NCI-H187 (cell line): ENCODE data around the gene NUP214.
"Not testable (repeated sequence)": the region's sequence is repeated elsewhere in the genome, so short reads cannot be mapped to it uniquely, and the experiment has no call there.

Experiments used
- DNase-seq, 2 experiments: peaks; one replicate each; lab custom pipeline; 2025; lab: John Stamatoyannopoulos, UW

Gene NUP214

GRCh38 chr9:131160416-131161112 lies 35.2 kb downstream of the NUP214 start:
- no peak for DNase-seq

DNA sequence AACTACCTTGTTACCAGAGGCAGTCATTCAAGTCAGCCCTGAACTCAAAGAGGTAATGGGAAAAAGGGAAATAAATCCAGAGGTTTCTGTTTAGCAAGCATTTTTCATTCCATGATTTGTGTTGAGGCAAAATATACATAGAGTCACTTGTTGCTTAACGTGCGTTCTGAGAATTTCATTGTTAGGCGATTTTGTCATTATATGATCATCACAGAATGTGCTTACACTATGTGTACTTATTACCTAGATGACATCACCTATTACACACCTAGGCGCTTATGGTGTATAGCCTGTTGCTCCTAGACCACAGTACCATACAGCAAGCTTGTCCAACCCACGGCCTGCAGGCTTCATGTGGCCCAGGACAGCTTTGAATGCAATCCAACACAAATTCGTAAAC lies 36.2 kb downstream of the NUP214 start:
- no peak for DNase-seq

DNA sequence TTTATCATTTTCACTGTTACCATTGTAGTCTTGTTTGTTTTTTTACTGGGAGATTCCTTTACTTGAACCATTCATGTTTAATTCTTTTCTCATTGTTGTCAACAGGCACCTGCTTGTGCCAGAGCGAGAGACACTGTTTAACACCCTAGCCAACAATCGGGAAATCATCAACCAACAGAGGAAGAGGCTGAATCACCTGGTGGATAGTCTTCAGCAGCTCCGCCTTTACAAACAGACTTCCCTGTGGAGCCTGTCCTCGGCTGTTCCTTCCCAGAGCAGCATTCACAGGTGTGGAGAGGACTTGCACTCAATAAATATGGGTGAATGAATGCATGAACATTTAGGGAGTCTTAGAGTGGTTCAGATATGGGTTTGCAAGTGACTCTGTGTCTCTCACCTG lies 37.5 kb downstream of the NUP214 start:
- no peak for DNase-seq

DNA sequence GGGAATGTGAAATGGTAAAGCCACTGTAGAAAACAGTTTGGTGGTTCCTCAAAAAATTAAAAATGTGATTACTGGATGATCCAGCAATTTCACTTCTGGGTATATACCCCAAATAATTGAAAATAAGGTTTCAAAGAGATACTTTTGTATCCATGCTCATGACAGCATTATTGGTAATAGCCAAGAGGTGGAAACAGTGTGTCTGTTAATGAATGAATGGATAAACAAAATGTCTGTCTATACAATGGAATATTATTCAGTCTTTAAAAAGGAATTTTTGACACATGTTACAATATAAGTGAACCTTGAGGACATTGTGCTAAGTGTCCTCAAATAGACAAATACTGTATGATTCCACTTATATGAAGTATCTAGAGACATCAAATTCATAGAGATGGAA lies 40.1 kb downstream of the NUP214 start:
- no peak for DNase-seq

GRCh38 chr9:131167146-131167692 lies 41.8 kb downstream of the NUP214 start:
- no peak for DNase-seq

- DNase-seq: no peak
These were observed 42.5 kb downstream of the NUP214 start for GRCh38 chr9:131167936-131168335.

- DNase-seq: no peak
These were observed 44.3 kb downstream of the NUP214 start for GRCh38 chr9:131169563-131170240.

DNA sequence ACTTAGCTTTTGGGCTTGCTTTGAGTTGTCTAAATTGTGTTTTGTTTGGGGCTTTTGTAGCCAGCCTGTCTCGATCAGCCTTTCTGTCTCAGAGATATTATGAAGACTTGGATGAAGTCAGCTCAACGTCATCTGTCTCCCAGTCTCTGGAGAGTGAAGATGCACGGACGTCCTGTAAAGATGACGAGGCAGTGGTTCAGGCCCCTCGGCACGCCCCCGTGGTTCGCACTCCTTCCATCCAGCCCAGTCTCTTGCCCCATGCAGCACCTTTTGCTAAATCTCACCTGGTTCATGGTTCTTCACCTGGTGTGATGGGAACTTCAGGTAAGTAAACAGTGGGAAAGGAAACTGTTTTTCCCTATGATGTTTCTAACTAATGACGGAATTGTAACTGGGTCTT lies 48.6 kb downstream of the NUP214 start:
- DNase-seq: no peak

GRCh38 chr9:131174681-131175239 lies 49.4 kb downstream of the NUP214 start:
- DNase-seq: no peak

- DNase-seq: no peak
These were observed 52.5 kb downstream of the NUP214 start for GRCh38 chr9:131177898-131178297.

DNA sequence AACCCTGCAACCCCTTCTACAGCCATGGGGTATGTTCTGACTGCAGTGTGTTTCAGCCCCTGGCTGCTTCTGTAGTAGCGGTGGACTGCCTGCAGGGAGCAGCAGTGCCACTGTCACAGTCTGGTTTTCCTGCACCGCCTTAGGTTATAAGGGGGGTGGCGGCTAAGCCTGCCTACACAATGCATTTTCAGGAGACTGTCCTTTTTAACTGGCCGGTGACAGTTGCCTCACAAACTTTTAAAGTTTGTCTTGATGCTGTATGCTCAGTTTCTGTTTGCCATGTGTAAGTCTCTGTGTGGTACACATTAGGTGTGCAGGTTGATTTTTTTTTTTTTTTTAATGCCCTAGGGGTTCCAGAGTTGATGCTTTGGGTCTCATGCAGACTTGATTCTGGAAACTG lies 53.0 kb downstream of the NUP214 start:
- DNase-seq: no peak

DNA sequence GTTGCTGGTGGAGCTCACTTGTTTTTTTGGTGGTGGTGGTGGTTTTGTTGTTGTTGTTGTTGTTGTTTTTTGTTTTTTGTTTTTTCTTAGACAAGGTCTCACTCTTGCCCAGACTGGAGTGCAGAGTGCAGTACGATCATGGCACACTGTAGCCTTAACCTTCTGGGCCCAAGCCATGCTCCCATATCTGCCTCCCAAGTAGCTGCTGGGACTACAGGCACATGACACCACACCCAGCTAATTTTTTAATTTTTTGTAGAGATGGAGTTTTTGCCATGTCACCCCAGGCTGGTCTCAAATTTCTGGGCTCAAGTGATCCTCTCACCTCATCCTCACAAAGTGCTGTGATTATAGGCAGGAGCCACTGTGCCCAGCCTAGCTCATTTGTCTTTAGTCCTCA lies 53.5 kb downstream of the NUP214 start:
- no peak for DNase-seq

DNA sequence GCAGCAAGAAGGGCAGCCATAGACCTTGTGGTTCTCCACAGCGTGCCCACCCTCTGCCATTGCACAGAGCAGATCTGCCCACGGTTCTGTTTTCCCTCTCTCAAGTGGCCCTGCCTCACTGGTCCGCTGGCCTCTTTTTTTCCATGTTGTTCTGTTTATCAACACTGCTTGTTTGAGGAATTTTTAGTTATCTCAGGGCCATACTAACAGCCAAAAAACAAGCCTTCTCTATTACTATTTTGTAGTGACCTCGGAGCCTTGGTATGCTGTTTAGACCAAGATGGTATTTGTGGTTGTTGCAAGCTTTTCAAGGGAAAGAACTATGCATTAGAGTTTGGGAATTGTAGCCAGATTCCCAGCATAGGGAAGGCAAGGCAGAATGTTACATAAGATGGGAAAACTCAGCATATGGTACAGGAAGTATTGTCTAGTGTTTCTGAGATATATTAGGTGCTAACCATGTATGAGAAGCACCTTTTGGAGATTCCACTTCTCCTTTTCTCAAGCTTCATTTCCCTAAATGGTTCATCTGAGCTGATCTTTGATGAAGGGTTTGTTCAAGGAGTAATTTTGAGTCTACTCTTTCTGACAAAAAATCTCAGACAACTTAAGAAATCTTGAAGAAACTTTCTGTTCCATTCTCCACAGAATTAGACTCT lies 54.3 kb downstream of the NUP214 start:
- DNase-seq: no peak

DNA sequence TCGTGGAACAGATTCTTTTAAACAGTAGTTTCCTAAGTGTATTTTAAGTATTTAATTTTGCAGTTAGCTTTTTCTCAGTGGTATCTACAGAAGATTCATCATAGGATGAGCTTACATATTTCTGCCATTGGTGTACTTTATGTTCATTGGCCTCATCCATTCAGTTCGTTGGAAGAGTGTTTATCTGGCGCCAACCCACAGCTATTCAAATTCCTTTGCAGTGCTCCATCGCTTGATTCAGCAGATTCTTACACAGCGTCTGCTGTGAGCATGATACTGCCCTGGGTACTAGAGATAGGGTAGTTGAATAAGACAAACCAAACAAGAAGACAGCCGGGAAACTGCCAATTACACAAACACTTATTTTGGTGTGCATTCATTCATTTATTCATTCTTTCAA lies 55.1 kb downstream of the NUP214 start:
- DNase-seq: no peak

GRCh38 chr9:131181091-131181681 lies 55.8 kb downstream of the NUP214 start:
- no peak for DNase-seq

DNA sequence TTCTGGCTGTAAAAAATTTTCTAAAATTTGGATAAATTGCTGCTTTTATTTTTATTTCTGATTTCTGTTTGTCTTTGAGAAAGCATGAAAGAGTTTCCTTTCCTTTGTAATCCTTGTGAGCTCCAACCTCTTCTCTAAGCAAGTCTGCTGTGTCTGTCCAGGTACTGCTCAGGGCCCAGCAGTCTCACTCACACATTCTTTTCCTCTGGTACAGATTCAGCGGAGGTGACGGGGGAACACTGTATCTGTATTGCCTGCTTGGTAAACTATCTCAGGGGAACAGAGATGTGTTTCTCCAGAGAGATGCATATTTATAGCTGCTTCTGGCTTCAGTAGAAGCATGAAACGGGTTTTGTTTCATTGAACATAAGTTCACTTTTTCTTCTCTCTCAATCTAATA lies 60.5 kb downstream of the NUP214 start:
- no peak for DNase-seq

GRCh38 chr9:131186622-131187021 lies 61.2 kb downstream of the NUP214 start:
- no peak for DNase-seq

DNA sequence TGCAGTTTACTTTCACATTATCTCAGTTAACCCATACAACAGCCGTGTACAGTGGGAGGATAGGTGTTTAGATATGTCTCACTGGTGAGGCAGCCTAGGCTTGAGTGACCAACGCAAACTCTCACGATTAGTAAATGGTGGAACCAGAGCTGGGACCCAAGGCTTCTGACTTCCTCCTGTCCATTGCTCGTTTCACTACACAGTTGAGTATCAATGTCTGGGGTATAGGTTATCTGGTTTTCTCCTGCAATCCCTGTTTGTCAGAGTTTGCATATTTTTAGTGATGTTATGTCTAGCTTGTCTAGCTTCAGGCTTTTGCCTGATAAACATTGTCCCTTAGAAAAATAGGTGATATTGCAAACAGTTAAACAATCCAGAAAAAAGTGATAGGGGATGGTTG lies 62.6 kb downstream of the NUP214 start:
- no peak for DNase-seq

- no peak for DNase-seq
These were observed 63.6 kb downstream of the NUP214 start for GRCh38 chr9:131188976-131189375.

GRCh38 chr9:131190191-131190590 lies 64.8 kb downstream of the NUP214 start:
- no peak for DNase-seq

DNA sequence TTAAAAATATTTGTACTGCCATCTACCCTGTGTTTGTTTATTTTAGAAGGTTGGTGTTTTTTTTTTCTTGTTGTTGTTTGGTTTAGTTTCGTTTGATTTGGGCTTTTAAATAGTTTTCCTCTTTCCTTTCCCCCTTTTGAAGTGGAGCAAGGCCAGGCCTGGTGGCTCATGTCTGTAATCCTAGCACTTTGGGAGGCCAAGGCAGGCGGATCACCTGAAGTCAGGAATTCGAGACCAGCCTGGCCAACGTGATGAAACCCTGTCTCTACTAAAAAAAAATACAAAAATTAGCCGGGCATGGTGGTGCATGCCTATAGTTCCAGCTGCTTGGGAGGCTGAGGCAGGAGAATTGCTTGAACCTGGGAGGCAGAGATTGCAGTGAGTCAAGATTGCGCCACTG lies 65.6 kb downstream of the NUP214 start:
- not testable (repeated sequence) for DNase-seq

- DNase-seq: no peak
These were observed 66.5 kb downstream of the NUP214 start for GRCh38 chr9:131191857-131192256.
